LNCaP clone FGC (cell line): ENCODE data around the gene TIMP2.

ENCODE experiments used
- DNase-seq: peaks from one replicate; pipeline ENCODE4 v3.0.0-alpha.2; 2011; ENCODE audit warnings: low read depth
- H3K4me3 ChIP-seq: 2 replicates; pipeline ENCODE4 v1.5.1; 2011; ENCODE audit warnings: mild to moderate bottlenecking, low read depth, low read length, control low read depth
- CTCF ChIP-seq: IDR thresholded peaks from 2 replicates; pipeline ENCODE4 v1.5.1; 2012; ENCODE audit warnings: mild to moderate bottlenecking; ENCODE audit not compliant: control insufficient read depth, insufficient read depth; ENCODE audit errors: extremely low read depth

Gene TIMP2

GRCh38 chr17:78826421-78826820 is 98.8 kb downstream of the TIMP2 start:
- no peak for TF ChIP-seq CTCF
- no peak for DNase-seq
- no peak overlapping the region for H3K4me3 ChIP-seq

- no peak for DNase-seq
- TF ChIP-seq CTCF, result no peak
- no peak overlapping the region for H3K4me3 ChIP-seq
Observed at GRCh38 chr17:78825696-78826095, 99.5 kb downstream of the TIMP2 start.

GRCh38 chr17:78824240-78824639 is 100.9 kb downstream of the TIMP2 start:
- no peak for DNase-seq
- no peak for TF ChIP-seq CTCF
- H3K4me3 ChIP-seq, result no peak overlapping the region

- H3K4me3 ChIP-seq, result no peak overlapping the region
- DNase-seq, result no peak
- TF ChIP-seq CTCF, result peak; percentile 11; the same call in 1 of the 2 replicates
Observed at GRCh38 chr17:78823282-78824046, 101.7 kb downstream of the TIMP2 start.

- H3K4me3 ChIP-seq, result no peak overlapping the region
- no peak for TF ChIP-seq CTCF
- no peak for DNase-seq
Observed at GRCh38 chr17:78822552-78822951, 102.6 kb downstream of the TIMP2 start.

GRCh38 chr17:78821961-78822360 is 103.2 kb downstream of the TIMP2 start:
- no peak for DNase-seq
- no peak for TF ChIP-seq CTCF
- H3K4me3 ChIP-seq, result no peak overlapping the region

GRCh38 chr17:78820841-78821240 is 104.3 kb downstream of the TIMP2 start:
- TF ChIP-seq CTCF, result no peak
- no peak overlapping the region for H3K4me3 ChIP-seq
- DNase-seq, result no peak
